ENCODE results near the gene OR3A3. TPM values are rescaled to one million over a fixed set of nuclear protein-coding genes. Genes with fewer than 3 reads are reported as not detected.

Gene OR3A3
- total RNA-seq, 1 experiment from 2014 or later, result not detected

DNA sequence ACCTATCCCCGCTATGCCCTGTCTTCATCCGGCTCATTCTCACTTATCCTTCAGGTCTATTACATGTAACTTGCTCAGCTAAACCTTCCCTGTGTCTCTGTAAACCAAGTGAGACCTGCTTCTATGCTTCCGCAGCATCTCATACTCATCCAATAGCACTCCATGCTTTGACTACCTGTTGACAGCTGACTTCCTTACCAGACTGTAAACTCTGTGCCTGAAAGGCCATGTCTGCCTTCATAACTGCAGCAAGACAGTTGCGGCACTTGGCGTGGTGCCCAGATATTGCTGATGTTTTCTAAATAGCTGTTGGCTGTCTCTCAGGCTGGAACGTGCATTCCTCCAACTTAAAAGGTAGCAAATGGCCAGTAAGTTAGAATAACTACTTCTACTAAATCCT is 11.1 kb upstream of the OR3A3 start:
- Histone ChIP-seq H3T11ph (ENCODE audit: low read length) (no peak overlapping the region), H3K79me2 (ENCODE audit: insufficient read depth, low read length) (no peaks in the 10 kb centered on the region), H3K23ac (ENCODE audit: insufficient read length, low read depth, low read length) (no peak overlapping the region), H2BK5ac (ENCODE audit: insufficient read length, low read length) (no peak overlapping the region), H3K23me2 (ENCODE audit: insufficient read length, low read depth, low read length, poor library complexity, severe bottlenecking) (no peaks in the 10 kb centered on the region), H2BK12ac (ENCODE audit: insufficient read length, low read depth, low read length) (no peak overlapping the region), H2AK5ac (ENCODE audit: insufficient read length, low read length) (no peak overlapping the region), H3K9me3 (ENCODE audit: control insufficient read depth, low read depth, low read length) (peaks cover 29% of the 10 kb centered on the region), H4K5ac (ENCODE audit: insufficient read length, low read depth, low read length) (no peak overlapping the region), H2BK120ac (ENCODE audit: low read depth, low read length, poor library complexity, severe bottlenecking) (no peak overlapping the region), H4K91ac (ENCODE audit: insufficient read length, low read depth, low read length) (no peak overlapping the region), H3K27me3 (ENCODE audit: insufficient read depth, low read length) (no peaks in the 10 kb centered on the region), H2BK20ac (ENCODE audit: low read depth, low read length, poor library complexity, severe bottlenecking) (no peak overlapping the region), H3K56ac (ENCODE audit: insufficient read length, low read depth, low read length) (no peak overlapping the region), H2BK15ac (ENCODE audit: low read depth, low read length) (no peak overlapping the region), H3K4ac (ENCODE audit: low read depth, low read length) (no peak overlapping the region), H4K20me1 (ENCODE audit: control insufficient read depth, insufficient read depth, insufficient read length) (no peaks in the 10 kb centered on the region), H3K27ac (ENCODE audit: insufficient read length, low read depth, low read length) (no peak overlapping the region), H4K8ac (replicated peaks; ENCODE audit: insufficient read length, low read depth, low read length) (no peak overlapping the region), H3K79me1 (ENCODE audit: insufficient read depth, low read depth, low read length, poor library complexity, severe bottlenecking) (no peaks in the 10 kb centered on the region), H3K4me2 (ENCODE audit: insufficient read depth, insufficient read length, low read length) (no peak overlapping the region), H3K4me1 (ENCODE audit: insufficient read depth, low read length) (no peaks in the 10 kb centered on the region), H3K18ac (ENCODE audit: insufficient read length, low read depth, low read length) (no peak overlapping the region), H2AFZ (ENCODE audit: low read length) (no peak overlapping the region), H3K9ac (ENCODE audit: extremely low read depth, insufficient read length, low read length) (no peak overlapping the region), H3K14ac (ENCODE audit: insufficient read depth, low read length) (no peak overlapping the region)
- no peak for TF ChIP-seq CTCF (conservative IDR thresholded peaks at IDR 0.05)
- Mint-ChIP-seq H3K4me1 (no peaks in the 10 kb centered on the region), H3K27me3 (ENCODE audit: low read depth) (peaks cover 4% of the 10 kb centered on the region; the same call in 1 of the 2 replicates), H3K27ac (no peak overlapping the region), H3K4me3 (no peak overlapping the region), H3K9me3 (peaks cover 56 to 81% of the 10 kb centered on the region in 2 experiments), H3K36me3 (ENCODE audit: insufficient read depth in 1 of 3, low read depth in 3 of 3) (peaks cover 0 to 22% (median 4%) of the 10 kb centered on the region in 3 experiments; a peak in 3 of 7 replicates)
- DNase-seq, result no peak
- WGBS (ENCODE audit: extremely low coverage, insufficient read length, low lambda C conversion rate), result no CpG with 5 or more reads among the region's 6 CpGs
